ENCODE measurements around the gene TOMM20. TPM values are rescaled to one million over a fixed set of nuclear protein-coding genes. Genes with fewer than 3 reads are reported as not detected.

Gene TOMM20
- polyA plus RNA-seq, 1 experiment, result 94.0 TPM

- ChIA-PET POLR2A (interaction anchor here (0.5 to 1.0 kb wide), 3 partner anchors 17 to 137 kb away, joined by 3 to 6 read pairs (median 3); no protein-coding TSS in a partner anchor), CTCF (interaction anchor here (0.6 to 1.0 kb wide), 2 partner anchors 309 to 993 kb away, joined by 3 to 4 read pairs; no protein-coding TSS in a partner anchor)
- no peak overlapping the region for H3K27ac ChIP-seq (ENCODE audit: low read depth, low read length)
- no peak overlapping the region for H3K4me3 ChIP-seq (ENCODE audit: low read depth, low read length)
- H3K27me3 ChIP-seq (ENCODE audit: control insufficient read depth, insufficient read depth, low read length), result no peaks in the 10 kb centered on the region
- DNase-seq (ENCODE audit: low read depth, low spot score), result no peak
- TF ChIP-seq CTCF (IDR thresholded peaks at IDR 0.05; ENCODE audit: low read depth, low read length), result no peak
- no peaks in the 10 kb centered on the region for H3K9me3 ChIP-seq (ENCODE audit: control insufficient read depth, insufficient read depth, low read length)
Measured at GRCh38 chr1:235107368-235108184, 21.1 kb downstream of the TOMM20 start.

- CTCF ChIA-PET, result interaction anchor here (0.6 to 2.4 kb wide), 5 partner anchors 13 to 620 kb away, joined by 3 to 11 read pairs (median 9); no protein-coding TSS in a partner anchor
Measured at GRCh38 chr1:235106457-235106856, 22.2 kb downstream of the TOMM20 start.

GRCh38 chr1:235105051-235106043 is 23.3 kb downstream of the TOMM20 start:
- H3K27me3 ChIP-seq (ENCODE audit: control insufficient read depth, insufficient read depth, low read length), result no peaks in the 10 kb centered on the region
- no peak for TF ChIP-seq CTCF (IDR thresholded peaks at IDR 0.05; ENCODE audit: low read depth, low read length)
- ChIA-PET CTCF (interaction anchor here (0.6 to 2.4 kb wide), 14 partner anchors 9 to 619 kb away, joined by 3 to 11 read pairs (median 4); partner anchors contain the start of gene TBCE), POLR2A (interaction anchor here (0.6 kb wide), 1 partner anchor 589 kb away, joined by 4 read pairs; no protein-coding TSS in a partner anchor)
- DNase-seq (ENCODE audit: low read depth, low spot score), result no peak
- H3K27ac ChIP-seq (ENCODE audit: low read depth, low read length), result no peak overlapping the region
- H3K9me3 ChIP-seq (ENCODE audit: control insufficient read depth, insufficient read depth, low read length), result no peaks in the 10 kb centered on the region
- no peak overlapping the region for H3K4me3 ChIP-seq (ENCODE audit: low read depth, low read length)

More at GRCh38 chr1:235106457-235106856, 22.2 kb downstream of the TOMM20 start:
- no peak overlapping the region for H3K27ac ChIP-seq (ENCODE audit: low read depth, low read length)
- TF ChIP-seq CTCF (IDR thresholded peaks at IDR 0.05; ENCODE audit: low read depth, low read length), result no peak
- no peaks in the 10 kb centered on the region for H3K27me3 ChIP-seq (ENCODE audit: control insufficient read depth, insufficient read depth, low read length)
- no peak for DNase-seq (ENCODE audit: low read depth, low spot score)
- POLR2A ChIA-PET, result no interaction called here
- no peaks in the 10 kb centered on the region for H3K9me3 ChIP-seq (ENCODE audit: control insufficient read depth, insufficient read depth, low read length)
- H3K4me3 ChIP-seq (ENCODE audit: low read depth, low read length), result no peak overlapping the region

- Histone ChIP-seq H3K27ac (ENCODE audit: low read depth, low read length) (no peak overlapping the region), H3K4me3 (ENCODE audit: low read depth, low read length) (no peak overlapping the region), H3K27me3 (ENCODE audit: control insufficient read depth, insufficient read depth, low read length) (no peaks in the 10 kb centered on the region), H3K9me3 (ENCODE audit: control insufficient read depth, insufficient read depth, low read length) (no peaks in the 10 kb centered on the region)
- ChIA-PET CTCF (interaction anchor here (0.7 to 1.3 kb wide), 5 partner anchors 9 to 616 kb away, joined by 3 to 5 read pairs (median 4); no protein-coding TSS in a partner anchor), POLR2A (no interaction called here)
- no peak for DNase-seq (ENCODE audit: low read depth, low spot score)
- TF ChIP-seq CTCF (IDR thresholded peaks at IDR 0.05; ENCODE audit: low read depth, low read length), result no peak
Measured at GRCh38 chr1:235102993-235103411, 25.6 kb downstream of the TOMM20 start.
